HG02852 (cell line): ENCODE measurements around the gene CUL1.

Experiments used
- ATAC-seq: cut with Tn5 transposase; IDR thresholded peaks from one replicate; pipeline ENCODE4 v1.9.1; 2021; ENCODE audit warnings: mild to moderate bottlenecking, moderate library complexity; ENCODE audit not compliant: unreplicated experiment

The CUL1 gene

DNA sequence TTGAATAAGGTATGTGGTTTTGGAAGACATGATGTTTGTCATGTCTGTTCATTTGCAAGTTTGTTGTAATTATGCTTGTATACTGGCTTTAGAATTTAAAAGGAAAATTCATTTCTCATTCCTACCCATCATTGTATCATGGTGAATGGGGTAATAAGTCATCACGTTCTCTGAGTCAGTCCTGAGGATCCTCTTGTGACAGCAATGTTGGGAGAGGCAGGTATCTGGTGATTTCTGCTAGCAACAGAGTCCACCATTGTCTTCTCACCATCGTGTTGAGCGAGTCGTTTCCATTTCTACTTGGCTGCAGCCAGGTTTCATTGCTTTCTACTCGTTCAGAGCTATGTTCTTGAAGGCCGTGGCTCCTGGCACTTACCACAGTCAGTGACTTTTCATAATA, 16.3 kb downstream of the CUL1 start:
- ATAC-seq: no peak

GRCh38 chr7:148717266-148717793, 18.6 kb downstream of the CUL1 start:
- no peak for ATAC-seq

- ATAC-seq: no peak
Measured at GRCh38 chr7:148718431-148718830, 19.7 kb downstream of the CUL1 start.

- no peak for ATAC-seq
Measured at GRCh38 chr7:148719753-148720152, 21.1 kb downstream of the CUL1 start.

GRCh38 chr7:148720472-148720871, 21.8 kb downstream of the CUL1 start:
- ATAC-seq: no peak

DNA sequence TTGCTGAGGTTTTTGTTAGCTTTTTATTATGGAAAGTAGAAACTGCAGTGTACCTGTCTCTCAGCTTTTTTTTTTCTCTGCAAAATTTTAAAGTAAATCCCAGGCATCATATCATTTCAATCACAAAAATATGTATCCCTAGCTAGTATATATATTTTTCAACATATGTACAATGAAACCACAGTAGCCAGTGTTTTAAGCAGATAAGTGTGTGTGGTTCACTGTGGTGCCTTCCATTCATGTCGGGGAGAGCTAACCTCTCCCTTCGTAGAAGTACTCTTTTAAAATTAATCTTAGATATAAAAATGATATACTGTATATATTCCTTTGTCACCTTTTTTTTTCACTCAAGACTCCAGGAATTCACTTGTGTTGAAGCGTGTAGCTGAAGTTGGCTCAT, 22.7 kb downstream of the CUL1 start:
- no peak for ATAC-seq

- ATAC-seq: no peak
Measured at GRCh38 chr7:148722340-148723165, 23.9 kb downstream of the CUL1 start.

DNA sequence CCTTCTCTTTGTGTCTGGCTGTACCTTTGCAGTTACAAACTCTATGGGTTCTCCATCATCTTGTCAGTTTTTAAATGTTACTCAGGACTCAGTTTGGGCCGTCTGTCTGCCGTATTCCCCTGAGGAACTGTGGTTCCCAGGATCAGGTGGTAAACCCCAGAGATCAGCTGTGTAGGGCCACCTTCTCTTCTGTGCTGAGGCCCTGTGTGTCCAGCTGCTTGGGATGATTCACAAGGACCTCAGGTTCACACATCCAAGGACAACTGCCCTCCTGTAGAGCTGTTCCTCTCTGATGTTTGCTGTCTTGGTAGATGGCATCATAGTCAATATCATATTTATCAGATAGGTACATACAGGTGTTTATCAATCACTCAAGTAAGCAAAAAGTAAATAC, 24.5 kb downstream of the CUL1 start:
- no peak for ATAC-seq

- no peak for ATAC-seq
Measured at GRCh38 chr7:148723846-148724245, 25.1 kb downstream of the CUL1 start.

GRCh38 chr7:148726385-148726784, 27.7 kb downstream of the CUL1 start:
- ATAC-seq: no peak

GRCh38 chr7:148727501-148728278, 29.0 kb downstream of the CUL1 start:
- no peak for ATAC-seq

DNA sequence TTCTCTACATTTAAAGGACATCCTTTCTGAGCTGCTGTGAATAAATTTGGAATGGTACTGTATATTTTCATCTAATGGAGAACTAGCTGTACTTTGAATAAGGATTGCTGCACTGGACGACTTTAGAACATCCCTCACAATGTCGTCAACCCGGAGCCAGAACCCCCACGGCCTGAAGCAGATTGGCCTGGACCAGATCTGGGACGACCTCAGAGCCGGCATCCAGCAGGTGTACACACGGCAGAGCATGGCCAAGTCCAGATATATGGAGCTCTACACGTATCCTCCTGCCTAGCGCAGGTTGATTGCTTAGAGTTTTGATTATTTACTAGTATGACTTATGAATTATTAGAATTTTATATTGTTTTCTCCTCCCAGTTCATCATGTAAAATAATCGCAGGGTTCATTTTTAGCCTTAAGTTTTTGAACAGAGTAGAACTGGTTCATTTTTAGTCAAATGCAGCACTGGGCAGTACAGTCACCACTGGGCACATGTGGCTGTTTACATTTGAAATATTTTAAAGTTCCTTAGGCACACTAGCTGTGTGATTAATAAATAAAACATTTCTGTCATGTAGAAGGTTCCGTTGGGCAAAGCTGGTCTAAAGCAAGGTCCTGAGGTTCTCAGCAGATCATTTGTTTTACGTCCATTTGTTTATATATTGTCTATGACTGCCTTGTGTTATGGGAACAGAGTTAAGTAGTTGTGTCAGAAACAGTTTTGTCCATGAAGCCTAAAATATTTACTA, 31.5 kb downstream of the CUL1 start:
- ATAC-seq: no peak

DNA sequence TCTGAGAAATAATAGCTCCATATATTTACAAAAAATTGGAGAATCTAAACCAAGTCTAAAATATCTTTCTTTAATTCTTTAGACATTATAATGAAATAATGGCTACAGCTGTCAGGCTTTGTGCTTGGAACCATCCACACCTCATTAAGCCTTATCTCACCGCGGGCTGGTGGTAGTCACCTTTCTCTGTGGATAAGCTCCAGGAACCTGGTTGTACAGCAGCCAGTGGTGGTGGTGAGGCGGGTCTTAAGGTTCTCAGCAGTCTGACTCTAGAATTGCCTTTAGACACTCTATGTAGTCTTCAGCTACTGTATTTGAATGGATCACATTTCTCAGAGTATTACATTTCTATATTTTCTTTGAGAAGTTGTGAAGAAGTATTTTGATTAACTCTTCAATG, 34.2 kb downstream of the CUL1 start:
- no peak for ATAC-seq

DNA sequence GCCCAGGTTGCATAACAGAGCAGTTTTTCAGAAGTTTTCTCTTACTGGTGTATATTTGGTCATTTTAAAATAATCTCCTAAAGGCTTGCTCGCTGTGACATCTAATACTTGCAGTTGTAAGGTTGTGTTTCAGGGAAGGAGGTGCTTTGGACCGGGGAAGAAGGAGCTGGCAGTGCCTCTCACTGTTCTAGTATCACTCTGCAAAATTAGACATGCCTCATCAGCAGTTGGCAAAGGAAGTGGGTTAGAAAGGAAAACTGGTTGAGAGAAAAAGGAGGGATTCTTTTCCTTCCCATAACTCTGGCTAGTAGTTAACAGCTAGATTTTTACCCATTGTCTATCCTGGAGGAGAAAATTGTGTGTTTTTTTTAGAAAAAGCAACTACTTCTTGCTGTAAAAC, 34.8 kb downstream of the CUL1 start:
- no peak for ATAC-seq

- ATAC-seq: no peak
Measured at GRCh38 chr7:148735141-148735540, 36.4 kb downstream of the CUL1 start.

GRCh38 chr7:148735967-148736366, 37.3 kb downstream of the CUL1 start:
- no peak for ATAC-seq

- no peak for ATAC-seq
Measured at GRCh38 chr7:148738737-148739535, 40.2 kb downstream of the CUL1 start.

GRCh38 chr7:148746135-148746534, 47.4 kb downstream of the CUL1 start:
- no peak for ATAC-seq

DNA sequence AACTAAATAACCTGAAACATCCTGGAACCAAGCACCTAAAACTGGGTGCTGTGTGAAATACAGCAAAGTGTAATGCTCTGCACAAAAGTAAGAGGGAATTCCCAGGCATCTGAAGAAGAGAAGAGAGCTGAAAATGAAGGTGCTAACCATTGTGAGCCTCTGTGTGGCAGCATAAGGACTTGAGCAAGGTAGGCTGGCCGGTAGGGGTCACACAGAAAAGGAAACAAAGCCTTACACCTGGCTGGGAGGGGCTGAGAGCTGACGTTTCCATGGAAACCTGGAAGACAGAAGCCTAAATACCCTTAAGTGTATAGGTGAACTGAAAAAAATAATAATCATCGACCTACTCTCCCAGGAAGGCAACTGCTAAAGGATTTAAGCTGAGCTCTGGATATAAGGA, 48.6 kb downstream of the CUL1 start:
- no peak for ATAC-seq
